Liver (tissue), 9 donors: ENCODE results near the gene KCNT1. TPM values are rescaled to one million over a fixed set of nuclear protein-coding genes. Genes with fewer than 3 reads are reported as not detected.

Source experiments
- DNase-seq: peaks from one replicate; pipeline ENCODE4 v3.0.0-alpha.2; 2017; ENCODE audit warnings: low spot score
- H3K27ac ChIP-seq, 2 donors: one replicate each; pipeline ENCODE4 v1.7.0; 2013; ENCODE audit warnings: inconsistent platforms in 2 of 2, low read length in 2 of 2, control low read depth in 1 of 2, low read depth in 1 of 2, mild to moderate bottlenecking in 1 of 2
- H3K27me3 ChIP-seq, 4 donors: one replicate each; pipeline versions ENCODE4 v1.6.1 to v1.7.0; 2013; ENCODE audit warnings: low read length in 3 of 4, inconsistent platforms in 1 of 4, mild to moderate bottlenecking in 1 of 4, moderate library complexity in 1 of 4; ENCODE audit not compliant: control insufficient read depth in 4 of 4, insufficient read depth in 4 of 4
- H3K36me3 ChIP-seq, 4 donors: one replicate each; pipeline versions ENCODE4 v1.6.1 to v1.7.0; 2013; ENCODE audit warnings: low read length in 3 of 4, mild to moderate bottlenecking in 3 of 4, low read depth in 1 of 4, moderate library complexity in 1 of 4; ENCODE audit not compliant: control insufficient read depth in 4 of 4, insufficient read depth in 3 of 4
- H3K4me1 ChIP-seq, 4 donors: one replicate each; pipeline versions ENCODE4 v1.6.1 to v1.7.0; 2013; ENCODE audit warnings: low read length in 3 of 4, mild to moderate bottlenecking in 3 of 4, moderate library complexity in 1 of 4; ENCODE audit not compliant: control insufficient read depth in 4 of 4, insufficient read depth in 4 of 4
- H3K4me3 ChIP-seq, 3 donors: one replicate each; pipeline versions ENCODE4 v1.6.1 to v1.7.0; 2013; ENCODE audit warnings: low read length in 3 of 3, control low read depth in 1 of 3, low read depth in 1 of 3, mild to moderate bottlenecking in 1 of 3
- H3K9ac ChIP-seq, 2 donors: one replicate each; pipeline ENCODE4 v1.7.0; 2013; ENCODE audit warnings: low read length in 2 of 2, mild to moderate bottlenecking in 2 of 2, moderate library complexity in 2 of 2, control low read depth in 1 of 2, low read depth in 1 of 2
- H3K9me3 ChIP-seq, 4 donors: one replicate each; pipeline versions ENCODE4 v1.6.1 to v1.7.0; 2013; ENCODE audit warnings: low read length in 3 of 4; ENCODE audit not compliant: control insufficient read depth in 4 of 4
- ATF3 ChIP-seq: IDR thresholded peaks from 2 replicates; pipeline ENCODE4 v1.6.1; 2016; ENCODE audit warnings: antibody characterized with exemption
- CTCF ChIP-seq: fragments of 150-350 bp; IDR thresholded peaks from 2 replicates; pipeline ENCODE4 v1.5.1; 2017; ENCODE audit warnings: improper control_type of control experiment, low read depth, low read length; ENCODE audit not compliant: missing input control
- EGR1 ChIP-seq, 2 donors: IDR thresholded peaks; 2 replicates each; pipeline ENCODE4 v1.6.1; 2016 to 2018; ENCODE audit warnings: antibody characterized with exemption in 2 of 2, low read depth in 2 of 2
- FOXA1 ChIP-seq: IDR thresholded peaks from 2 replicates; pipeline ENCODE4 v1.6.1; 2016; ENCODE audit warnings: antibody characterized with exemption
- FOXA2 ChIP-seq: IDR thresholded peaks from 2 replicates; pipeline ENCODE4 v1.6.1; 2016; ENCODE audit warnings: antibody characterized with exemption
- GABPA ChIP-seq, 2 donors: IDR thresholded peaks in 1 of 2; conservative IDR thresholded peaks in 1 of 2; 2 replicates each; pipeline ENCODE4 v1.6.1; 2016; ENCODE audit warnings: antibody characterized with exemption in 2 of 2, mild to moderate bottlenecking in 1 of 2, moderate library complexity in 1 of 2
- HNF4G ChIP-seq: IDR thresholded peaks from 2 replicates; pipeline ENCODE4 v1.6.1; 2016; ENCODE audit warnings: antibody characterized with exemption
- JUND ChIP-seq, 2 donors: IDR thresholded peaks; 2 replicates each; pipeline ENCODE4 v1.6.1; 2016; ENCODE audit warnings: antibody characterized with exemption in 2 of 2
- MAX ChIP-seq: IDR thresholded peaks from 2 replicates; pipeline ENCODE4 v1.6.1; 2016; ENCODE audit warnings: antibody characterized with exemption
- NR2F2 ChIP-seq: IDR thresholded peaks from 2 replicates; pipeline ENCODE4 v1.6.1; 2016; ENCODE audit warnings: antibody characterized with exemption
- REST ChIP-seq: IDR thresholded peaks from 2 replicates; pipeline ENCODE4 v1.6.1; 2016; ENCODE audit warnings: antibody characterized with exemption, mild to moderate bottlenecking
- RXRA ChIP-seq, 2 donors: IDR thresholded peaks; 2 replicates each; pipeline ENCODE4 v1.6.1; 2017 to 2018; ENCODE audit warnings: antibody characterized with exemption in 2 of 2, mild to moderate bottlenecking in 1 of 2
- TAF1 ChIP-seq: conservative IDR thresholded peaks from 2 replicates; pipeline ENCODE4 v1.6.1; 2016; ENCODE audit warnings: antibody characterized with exemption, mild to moderate bottlenecking
- YY1 ChIP-seq: IDR thresholded peaks from 2 replicates; pipeline ENCODE4 v1.6.1; 2016; ENCODE audit warnings: antibody characterized with exemption, mild to moderate bottlenecking
- ZBTB33 ChIP-seq: IDR thresholded peaks from 2 replicates; pipeline ENCODE4 v1.6.1; 2016; ENCODE audit warnings: antibody characterized with exemption
- WGBS: extraction: QIAGEN DNeasy Blood & Tissue Kit; methylation state at CpG from one replicate; pipeline ENCODE4 v1.1.7; 2013; 5-methylcytosine and 5-hydroxymethylcytosine counted together
- polyA plus RNA-seq, 2 donors: library from polyadenylated mRNA; stranded (reverse) in 1 of 2; unstranded in 1 of 2; fragments of 200-250 nt in 1 of 2; fragments of >200 nt in 1 of 2; fragmentation: Nextera tagmentation in 1 of 2; extraction: Ambion mirVana in 1 of 2; gene quantifications; one replicate each; pipeline versions ENCODE4 v1.2.1 to v1.2.3, GENCODE V29; 2013 to 2015
- total RNA-seq, 2 donors: library from RNA; depleted of rRNA; stranded (reverse); fragments of >200 nt; gene quantifications; one replicate each; pipeline ENCODE4 v1.2.3, GENCODE V29; 2014
- donor health status: healthy.
- donor health status: healthy.
- donor health status: healthy.
- donor health status: healthy.
- donor health status: healthy.

The KCNT1 gene
- total and polyA plus RNA-seq, 4 donors: 0.08 TPM; not detected in 2

- TF ChIP-seq NR2F2 (no peak), TAF1 (no peak), ZBTB33 (no peak), ATF3 (no peak), FOXA1 (no peak), FOXA2 (no peak), GABPA (IDR thresholded peaks at IDR 0.05 in 1 of 2, conservative IDR thresholded peaks at IDR 0.05 in 1 of 2) (no peak), MAX (no peak), HNF4G (no peak), JUND (IDR thresholded peaks at IDR 0.05) (no peak), RXRA (IDR thresholded peaks at IDR 0.05) (no peak), REST (no peak)
- no peaks in the 10 kb centered on the region for H3K4me1 ChIP-seq
- no peak for DNase-seq
- H3K36me3 ChIP-seq: no peaks in the 10 kb centered on the region
- H3K9me3 ChIP-seq: no peaks in the 10 kb centered on the region
- no peak overlapping the region for H3K27ac ChIP-seq
- 92% methylated on average over 15 of the region's 15 CpGs for WGBS
- no peak overlapping the region for H3K4me3 ChIP-seq
- no peak overlapping the region for H3K9ac ChIP-seq
- no peaks in the 10 kb centered on the region for H3K27me3 ChIP-seq
Measured at GRCh38 chr9:135774239-135774747, 72.3 kb downstream of the KCNT1 start.

GRCh38 chr9:135774794-135775525 lies 73.0 kb downstream of the KCNT1 start:
- H3K36me3 ChIP-seq: no peaks in the 10 kb centered on the region
- TF ChIP-seq YY1: no peak
- no peak for TF ChIP-seq NR2F2
- TF ChIP-seq GABPA (IDR thresholded peaks at IDR 0.05 in 1 of 2, conservative IDR thresholded peaks at IDR 0.05 in 1 of 2): no peak
- TF ChIP-seq CTCF: no peak
- no peak for TF ChIP-seq TAF1
- no peak for TF ChIP-seq EGR1 (IDR thresholded peaks at IDR 0.05; ENCODE audit: low read depth in 2 of 2)
- TF ChIP-seq MAX: no peak
- DNase-seq: no peak

More at GRCh38 chr9:135774794-135775525, 73.0 kb downstream of the KCNT1 start:
- H3K27ac ChIP-seq: no peak overlapping the region
- H3K9me3 ChIP-seq: no peaks in the 10 kb centered on the region
- no peaks in the 10 kb centered on the region for H3K27me3 ChIP-seq
- no peak overlapping the region for H3K4me3 ChIP-seq
- H3K9ac ChIP-seq: no peak overlapping the region
- 73% methylated on average over 24 of the region's 24 CpGs for WGBS
- H3K4me1 ChIP-seq: no peaks in the 10 kb centered on the region
